HL-60 (cell line): ENCODE results near the gene BDKRB1.

Experiments used
- DNase-seq, 2 experiments: peaks; one replicate each; pipeline ENCODE4 v3.0.0-alpha.2; 2010 to 2020; ENCODE audit warnings: low read depth in 1 of 2, low spot score in 1 of 2
- H3K27ac ChIP-seq: fragments of 250-450 bp; sonication (Bioruptor Pico); replicated peaks from 2 replicates; pipeline ENCODE4 v1.5.1; 2020; ENCODE audit warnings: mild to moderate bottlenecking, moderate library complexity
- H3K27me3 ChIP-seq: fragments of 250-450 bp; sonication (Bioruptor Pico); 2 replicates; pipeline ENCODE4 v1.5.1; 2021; ENCODE audit warnings: mild to moderate bottlenecking, moderate library complexity; ENCODE audit not compliant: insufficient read depth, poor library complexity, severe bottlenecking
- H3K4me3 ChIP-seq: replicated peaks from 2 replicates; pipeline ENCODE4 v1.5.1; 2011; ENCODE audit warnings: mild to moderate bottlenecking, control low read depth, low read length; ENCODE audit not compliant: insufficient read depth
- CTCF ChIP-seq: IDR thresholded peaks from one replicate; pipeline ENCODE4 v1.5.1; 2011; ENCODE audit warnings: low read length, control low read depth, inconsistent platforms; ENCODE audit not compliant: insufficient read depth
- GABPA ChIP-seq: IDR thresholded peaks from 2 replicates; pipeline ENCODE4 v1.6.1; 2012; ENCODE audit warnings: low read depth
- POLR2AphosphoS5 ChIP-seq: IDR thresholded peaks from 2 replicates; pipeline ENCODE4 v1.6.1; 2012; ENCODE audit warnings: low read depth
- REST ChIP-seq: IDR thresholded peaks from 2 replicates; pipeline ENCODE4 v1.6.1; 2012; ENCODE audit warnings: low read depth; ENCODE audit not compliant: insufficient replicate concordance
- SPI1 ChIP-seq: IDR thresholded peaks from 2 replicates; pipeline ENCODE4 v1.6.1; 2012; ENCODE audit warnings: low read depth, mild to moderate bottlenecking, borderline replicate concordance

The BDKRB1 gene

GRCh38 chr14:96280104-96280503 is 24.1 kb downstream of the BDKRB1 start:
- DNase-seq = no peak
- TF ChIP-seq POLR2AphosphoS5 = no peak
- no peak for TF ChIP-seq REST
- no peak for TF ChIP-seq GABPA
- no peak for TF ChIP-seq CTCF
- no peak for TF ChIP-seq SPI1
- H3K27ac ChIP-seq = no peak overlapping the region
- no peaks in the 10 kb centered on the region for H3K27me3 ChIP-seq
- no peak overlapping the region for H3K4me3 ChIP-seq

GRCh38 chr14:96281486-96281885 is 25.5 kb downstream of the BDKRB1 start:
- no peak for TF ChIP-seq POLR2AphosphoS5
- TF ChIP-seq CTCF = no peak
- no peak for TF ChIP-seq GABPA
- no peak for TF ChIP-seq REST
- TF ChIP-seq SPI1 = no peak
- no peak overlapping the region for H3K27ac ChIP-seq

GRCh38 chr14:96284008-96284407 is 28.0 kb downstream of the BDKRB1 start:
- H3K27ac ChIP-seq = no peak overlapping the region
- no peak overlapping the region for H3K4me3 ChIP-seq
- no peak for TF ChIP-seq POLR2AphosphoS5
- TF ChIP-seq GABPA = no peak
- no peak for TF ChIP-seq SPI1
- TF ChIP-seq REST = no peak
- no peak for TF ChIP-seq CTCF
- H3K27me3 ChIP-seq = no peaks in the 10 kb centered on the region
- DNase-seq = no peak

More at GRCh38 chr14:96281486-96281885, 25.5 kb downstream of the BDKRB1 start:
- DNase-seq = no peak
- H3K4me3 ChIP-seq = no peak overlapping the region
- H3K27me3 ChIP-seq = no peaks in the 10 kb centered on the region
